GM19351 (cell line): ENCODE data around the gene DDX1.
"Not testable (repeated sequence)": the region's sequence is repeated elsewhere in the genome, so short reads cannot be mapped to it uniquely, and the experiment has no call there.

Source experiments
- ATAC-seq: cut with Tn5 transposase; IDR thresholded peaks from one replicate; pipeline ENCODE4 v1.9.1; 2021; ENCODE audit warnings: mild to moderate bottlenecking, moderate library complexity; ENCODE audit not compliant: unreplicated experiment

DDX1 gene

DNA sequence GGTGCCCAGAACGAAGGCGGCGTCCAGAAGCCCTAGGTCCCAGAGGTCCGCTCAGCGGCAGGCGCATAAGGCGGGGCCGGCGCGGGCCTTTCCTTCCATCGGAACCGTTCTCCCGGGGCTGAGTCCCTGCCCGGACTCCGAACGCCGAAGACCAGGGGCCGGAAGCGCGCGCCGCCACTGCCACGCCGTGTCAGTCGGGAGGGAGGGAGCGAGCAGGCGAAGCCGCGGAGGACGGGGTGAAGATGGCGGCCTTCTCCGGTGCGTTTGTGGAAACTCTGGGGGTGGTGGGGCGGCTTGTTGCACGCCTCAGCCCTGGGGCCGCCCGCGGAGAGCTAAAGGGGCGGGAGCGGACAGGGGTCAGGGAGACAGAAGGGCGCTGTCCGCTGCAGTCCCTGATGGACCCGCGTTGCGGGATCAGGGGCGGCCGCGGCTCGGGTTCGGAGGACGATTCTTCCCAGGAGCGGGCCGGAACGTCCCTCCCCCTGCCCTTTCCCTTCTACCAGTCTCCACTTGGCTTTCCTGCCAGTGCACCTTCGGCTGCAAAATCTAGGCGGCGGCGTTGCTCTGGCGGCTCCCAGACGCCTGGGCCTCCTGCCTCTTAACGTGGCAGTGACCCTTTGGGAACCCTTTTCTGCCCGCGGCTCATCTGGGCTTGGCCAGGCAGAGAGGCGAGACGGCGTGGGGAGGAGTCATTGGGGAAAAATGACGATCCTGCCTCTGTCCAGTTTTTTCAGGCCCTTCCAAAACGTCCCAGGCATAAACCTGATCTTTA, at the start of gene DDX1:
DDX1 (plus strand) TSS at position 177 of the 772 bp plus-strand sequence; CDS start at position 243, 66 bp downstream.
- ATAC-seq = peak; percentile 89

DNA sequence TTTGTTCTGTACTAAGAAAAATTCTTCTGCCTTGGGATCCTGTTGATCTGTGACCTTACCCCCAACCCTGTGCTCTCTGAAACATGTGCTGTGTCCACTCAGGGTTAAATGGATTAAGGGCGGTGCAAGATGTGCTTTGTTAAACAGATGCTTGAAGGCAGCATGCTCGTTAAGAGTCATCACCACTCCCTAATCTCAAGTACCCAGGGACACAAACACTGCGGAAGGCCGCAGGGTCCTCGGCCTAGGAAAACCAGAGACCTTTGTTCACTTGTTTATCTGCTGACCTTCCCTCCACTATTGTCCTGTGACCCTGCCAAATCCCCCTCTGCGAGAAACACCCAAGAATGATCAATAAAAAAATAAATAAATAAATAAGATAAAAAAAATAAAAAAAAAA, 49.4 kb upstream of the DDX1 start:
- ATAC-seq = not testable (repeated sequence)

DNA sequence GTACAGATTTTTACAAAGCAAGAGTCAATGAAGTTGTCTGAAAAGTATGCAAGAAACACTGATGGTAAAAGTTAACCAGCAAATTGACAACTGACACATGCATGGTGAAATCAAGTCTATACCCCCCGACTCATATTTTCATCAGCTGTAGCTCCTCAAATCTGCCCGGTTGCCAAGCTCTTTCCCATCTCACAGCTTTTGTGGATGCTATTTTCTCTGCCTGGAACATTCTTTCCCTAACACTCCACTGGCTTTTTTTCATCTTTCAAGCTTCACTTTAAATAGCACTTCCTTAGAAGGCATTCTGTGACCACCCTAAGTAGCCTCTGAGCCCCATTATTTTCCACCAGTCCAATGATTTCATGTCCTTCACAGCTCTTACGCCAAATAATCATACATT, 48.6 kb upstream of the DDX1 start:
- no peak for ATAC-seq

DNA sequence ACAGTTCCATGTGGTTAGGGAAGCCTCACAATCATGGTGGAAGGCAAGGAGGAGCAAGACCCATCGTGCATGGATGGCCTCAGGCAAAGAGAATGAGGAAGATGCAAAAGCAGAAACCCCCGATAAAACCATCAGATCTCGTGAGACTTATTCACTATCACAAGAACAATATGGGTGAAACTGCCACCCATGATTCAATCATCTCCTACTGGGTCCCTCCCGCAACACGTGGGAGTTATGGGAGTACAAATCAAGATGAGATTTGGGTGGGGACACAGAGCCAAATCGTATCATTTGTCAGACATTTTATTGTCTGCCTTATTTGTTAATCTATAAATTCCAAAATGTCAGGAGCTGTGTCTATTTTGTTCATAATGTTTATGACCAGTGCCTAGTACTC, 48.1 kb upstream of the DDX1 start:
- no peak for ATAC-seq

DNA sequence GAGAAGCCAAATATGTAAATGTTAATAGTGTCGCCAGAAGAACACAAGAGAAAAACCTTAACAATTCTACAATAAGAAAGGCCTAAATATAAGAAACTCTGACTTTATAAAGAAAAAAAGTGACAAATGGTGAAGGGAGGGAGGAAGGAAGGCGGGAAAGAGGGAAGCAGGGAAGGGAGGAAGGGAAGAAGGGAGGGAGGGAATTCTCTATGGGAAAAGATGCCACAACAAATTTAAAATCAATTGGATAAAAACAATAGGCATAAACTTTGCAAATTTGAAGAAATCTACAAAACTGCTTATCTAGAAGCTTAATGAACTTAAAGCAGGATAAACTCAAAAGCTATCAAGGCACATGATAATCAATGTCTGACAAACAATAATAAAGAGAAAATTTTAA, 47.4 kb upstream of the DDX1 start:
- ATAC-seq = no peak

DNA sequence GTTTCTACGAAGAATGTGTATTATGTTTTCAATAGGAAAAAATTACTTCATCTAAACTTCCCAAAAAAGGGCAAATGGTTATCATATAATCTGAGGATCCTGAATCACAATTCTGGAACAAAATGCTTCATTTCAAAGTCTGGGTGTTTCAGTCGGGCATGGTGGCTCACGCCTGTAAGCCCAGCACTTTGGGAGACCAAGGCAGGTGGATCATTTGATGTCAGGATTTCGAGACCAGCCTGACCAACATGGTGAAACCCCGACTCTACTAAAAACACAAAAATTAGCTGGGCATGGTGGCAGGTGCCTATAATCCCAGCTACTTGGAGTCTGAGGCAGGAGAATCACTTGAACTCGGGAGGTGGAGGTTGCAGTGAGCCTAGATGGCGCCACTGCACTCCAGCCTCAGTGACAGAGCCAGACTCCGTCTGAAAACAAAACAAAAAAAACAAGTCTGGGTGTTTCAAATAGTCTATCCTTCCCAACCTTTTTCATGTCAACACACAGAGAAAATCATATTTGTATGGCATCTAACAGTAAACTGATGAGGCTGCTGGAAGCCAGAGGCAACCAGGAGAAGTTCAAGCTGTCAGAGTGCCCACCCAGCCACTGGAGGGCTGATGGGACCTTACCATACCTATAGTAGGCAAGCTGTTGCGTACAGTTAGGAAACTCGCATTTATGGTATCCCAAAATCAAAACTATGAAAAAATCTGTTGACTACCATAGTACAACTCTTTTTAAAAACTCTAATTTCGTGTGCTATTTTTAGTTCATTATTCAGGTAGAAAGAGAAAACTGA, 45.2 kb upstream of the DDX1 start:
- ATAC-seq = no peak

DNA sequence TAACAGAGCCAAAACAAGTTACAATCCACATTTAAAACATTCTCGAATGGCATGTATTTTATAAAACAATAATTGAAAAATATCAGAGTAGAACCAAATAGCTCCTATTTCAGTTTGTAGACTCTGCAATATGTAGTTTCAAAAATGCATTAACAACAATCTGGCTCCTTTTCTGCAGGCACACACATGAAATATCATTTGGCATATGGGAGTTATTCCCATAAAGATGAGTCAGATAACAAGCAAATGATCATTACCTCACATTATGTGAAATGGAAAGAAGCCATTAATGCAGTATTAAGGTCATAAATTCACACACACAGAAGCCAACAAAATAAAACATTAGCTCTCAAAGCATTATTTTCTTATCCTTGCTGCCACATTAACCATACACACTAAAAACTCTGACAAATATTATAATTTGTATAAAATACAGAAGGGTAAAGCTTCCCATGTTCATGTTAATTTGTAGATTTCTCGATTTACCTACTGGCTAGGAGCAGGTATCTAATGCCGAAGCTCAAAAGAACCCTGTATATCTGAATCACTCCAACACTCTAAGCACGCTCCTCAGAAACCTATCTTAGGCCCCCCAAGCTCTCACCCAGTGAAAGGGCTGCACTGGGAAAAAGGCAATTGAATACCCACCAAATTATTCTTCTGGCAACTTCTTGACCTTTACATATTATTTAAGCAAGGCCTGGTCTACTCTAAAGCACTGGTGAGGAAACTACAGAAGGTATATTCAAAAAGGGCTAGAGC, 44.4 kb upstream of the DDX1 start:
- ATAC-seq = no peak

DNA sequence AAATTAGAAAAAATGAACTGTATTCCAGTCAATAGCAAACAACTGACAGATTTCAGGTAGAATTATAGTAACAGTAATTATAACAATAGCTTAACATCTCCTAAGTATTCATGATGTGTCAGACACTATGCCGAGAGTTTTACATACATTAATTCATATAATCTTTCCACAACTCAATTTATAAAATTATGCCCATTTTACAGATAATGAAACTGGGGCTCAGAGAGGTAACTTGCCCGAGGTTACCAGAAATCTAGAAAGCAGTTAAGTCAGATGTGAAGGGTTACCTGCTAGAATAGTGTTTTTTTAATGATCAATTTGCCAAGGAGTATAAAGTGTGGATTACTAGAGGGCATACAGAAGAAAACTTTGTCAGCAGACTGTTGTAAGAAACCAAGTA, 42.7 kb upstream of the DDX1 start:
- ATAC-seq = no peak

DNA sequence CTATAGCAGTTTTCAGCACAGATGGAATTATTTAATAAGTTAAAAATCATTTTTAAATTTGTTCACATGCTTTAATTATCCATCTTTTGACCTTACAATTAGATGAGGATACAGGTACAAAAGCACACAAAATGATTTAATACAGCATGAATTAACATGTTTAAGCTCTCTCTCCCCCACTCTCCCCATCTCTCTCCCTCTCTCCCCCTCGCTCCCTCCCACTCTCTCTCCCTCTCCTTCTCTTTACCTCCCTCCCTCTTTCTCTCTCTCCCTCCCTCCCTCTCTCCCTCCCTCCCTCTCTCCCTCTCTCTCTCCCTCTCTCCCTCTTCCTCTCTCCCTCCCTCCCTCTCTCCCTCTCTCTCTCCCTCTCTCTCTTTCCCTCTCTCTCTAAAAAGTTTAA, 38.1 kb upstream of the DDX1 start:
- no peak for ATAC-seq

DNA sequence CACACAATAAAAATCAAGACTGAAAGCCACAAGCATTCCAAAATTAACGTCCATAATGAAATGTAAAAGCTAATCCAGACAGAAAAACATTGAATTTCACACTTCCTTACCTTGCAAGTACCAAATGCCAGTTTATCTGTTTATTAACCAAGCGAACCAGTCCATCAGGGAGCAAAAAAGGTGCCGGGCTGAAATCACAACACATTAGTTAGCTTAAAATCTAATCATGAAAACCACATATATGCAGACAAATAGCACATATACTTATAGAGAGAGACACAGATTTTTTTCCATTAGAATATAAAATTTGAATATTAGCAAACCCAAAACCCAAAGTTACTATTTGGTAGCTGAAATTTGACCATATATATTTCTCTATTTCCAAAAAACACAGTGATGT, 37.7 kb upstream of the DDX1 start:
- ATAC-seq = no peak

DNA sequence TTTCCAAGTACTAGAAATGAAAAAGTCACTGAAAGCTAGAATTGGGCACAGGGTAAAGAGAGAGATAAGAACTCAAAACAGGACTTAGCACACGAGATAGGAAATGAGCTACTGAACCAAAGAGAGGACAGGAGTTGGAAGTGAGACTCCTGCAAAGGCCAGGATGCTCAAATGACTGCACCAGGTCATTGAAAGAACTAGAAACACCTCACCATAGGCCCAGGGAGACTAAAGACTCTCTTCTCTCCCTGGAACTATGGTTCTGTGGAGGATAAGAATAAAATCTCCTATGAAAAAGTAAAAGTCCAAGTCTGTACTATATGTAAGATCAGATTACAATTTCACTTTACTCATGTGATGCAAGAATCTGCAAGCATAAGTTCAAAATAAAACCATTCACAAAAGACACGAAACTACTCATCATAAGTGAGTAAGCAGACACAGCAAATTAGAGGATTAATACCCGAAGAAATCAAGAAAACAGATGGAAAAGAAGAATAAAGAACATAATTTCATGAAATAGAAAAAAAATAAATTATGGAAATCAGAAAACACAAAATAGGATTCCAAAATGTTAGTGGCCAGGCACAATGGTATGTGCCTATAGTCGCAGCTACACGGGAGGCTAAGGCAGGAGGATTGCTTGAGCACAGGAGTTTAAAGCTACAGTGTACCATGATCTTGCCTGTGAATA, 37.0 kb upstream of the DDX1 start:
- ATAC-seq = no peak

DNA sequence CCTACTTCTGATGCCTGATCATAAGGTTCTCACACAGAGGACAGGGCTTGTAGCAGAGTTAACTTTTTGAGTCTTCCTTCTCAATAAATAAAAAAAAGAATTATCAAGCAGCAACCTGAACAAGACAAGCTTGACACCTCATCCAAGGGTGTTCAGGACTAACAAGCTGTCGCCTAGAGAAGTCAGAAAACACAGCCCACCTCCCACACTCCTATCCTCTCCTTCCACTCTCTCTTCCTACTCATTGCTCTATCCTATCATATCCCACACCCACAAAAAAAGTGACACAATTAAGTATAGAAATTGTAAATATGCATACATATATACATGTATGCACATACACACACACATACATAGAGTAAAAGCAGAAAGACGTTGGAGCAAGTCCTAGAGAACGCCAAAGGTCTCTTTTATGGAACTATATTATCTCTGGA, 35.9 kb upstream of the DDX1 start:
- no peak for ATAC-seq

DNA sequence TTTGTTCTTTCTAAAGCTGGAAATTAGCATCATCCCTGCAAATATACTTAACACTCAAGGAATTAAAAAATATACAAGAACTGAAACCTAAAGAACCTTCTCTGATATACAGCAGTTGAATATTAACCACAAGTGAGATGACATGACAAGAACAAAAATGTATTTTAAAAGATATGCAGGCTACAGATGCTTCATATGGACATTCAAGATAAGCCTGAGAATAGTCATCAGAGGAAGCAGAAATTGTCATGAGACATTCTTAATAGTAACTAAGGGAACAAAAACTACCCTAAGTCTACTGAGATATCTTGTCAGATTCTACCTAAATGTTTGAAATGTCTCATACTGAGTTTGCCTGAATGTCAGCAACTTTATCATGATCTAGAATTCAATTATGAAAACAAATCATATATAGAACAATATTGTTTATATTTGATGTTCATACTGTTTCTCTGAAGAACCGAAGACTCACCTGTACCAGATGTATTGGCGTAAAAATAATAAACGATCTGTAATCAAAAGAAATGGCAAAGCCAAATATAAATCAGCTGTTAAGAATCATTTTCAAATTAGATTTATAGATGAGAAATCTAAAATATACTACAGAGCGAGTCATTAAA, 35.2 kb upstream of the DDX1 start:
- no peak for ATAC-seq

DNA sequence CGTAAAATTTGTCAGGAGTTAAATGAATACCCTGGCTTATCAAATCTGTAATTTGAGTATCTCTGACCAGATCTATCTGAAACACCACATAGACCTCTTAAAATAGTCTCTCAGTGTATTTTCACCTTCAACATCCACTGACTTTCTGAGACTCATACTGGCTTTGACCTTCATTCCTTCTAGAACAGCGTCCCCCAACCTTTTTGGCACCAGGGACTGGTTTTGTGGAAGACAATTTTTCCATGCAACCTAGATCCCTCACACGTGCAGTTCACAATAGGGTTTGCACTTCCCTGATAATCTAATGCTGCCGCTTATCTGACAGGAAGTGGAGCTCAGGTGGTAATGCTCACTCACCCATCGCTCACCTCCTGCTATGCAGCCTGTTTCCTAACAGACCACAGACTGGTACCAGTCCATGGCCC, 33.8 kb upstream of the DDX1 start:
- no peak for ATAC-seq

DNA sequence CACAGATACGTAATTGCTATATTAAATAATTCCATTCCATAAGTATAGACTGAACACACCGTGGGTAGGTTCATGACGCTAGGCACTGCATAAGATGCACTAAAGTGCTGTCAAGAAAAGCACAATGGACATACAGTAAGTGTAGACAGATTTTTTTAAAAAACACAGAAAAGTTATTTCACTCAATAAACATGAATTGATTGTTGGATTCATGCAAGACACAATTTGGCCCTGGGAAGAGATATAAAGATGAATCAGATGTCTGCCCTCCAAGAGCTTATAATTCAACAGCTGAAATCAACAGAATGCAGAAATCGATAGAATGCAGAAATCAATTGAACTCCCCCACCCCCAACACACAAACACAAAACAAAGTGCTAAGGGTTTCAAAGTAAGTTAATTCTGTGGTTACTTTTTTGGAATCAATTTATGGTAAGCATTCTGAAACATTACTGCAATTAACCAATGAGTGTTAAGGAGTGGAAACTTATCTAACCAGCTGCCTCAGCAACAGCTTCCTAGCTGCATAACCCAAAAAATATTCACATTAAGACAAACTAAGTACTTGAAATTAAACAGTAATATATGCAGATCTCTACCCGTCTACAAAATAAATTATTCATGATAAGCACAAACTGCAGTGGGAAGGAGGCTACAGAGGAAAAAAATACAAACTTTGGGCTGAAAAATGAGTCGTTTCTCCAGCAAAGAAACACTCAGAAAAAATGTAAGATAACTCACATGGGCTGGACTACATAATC, 32.1 kb upstream of the DDX1 start:
- no peak for ATAC-seq

DNA sequence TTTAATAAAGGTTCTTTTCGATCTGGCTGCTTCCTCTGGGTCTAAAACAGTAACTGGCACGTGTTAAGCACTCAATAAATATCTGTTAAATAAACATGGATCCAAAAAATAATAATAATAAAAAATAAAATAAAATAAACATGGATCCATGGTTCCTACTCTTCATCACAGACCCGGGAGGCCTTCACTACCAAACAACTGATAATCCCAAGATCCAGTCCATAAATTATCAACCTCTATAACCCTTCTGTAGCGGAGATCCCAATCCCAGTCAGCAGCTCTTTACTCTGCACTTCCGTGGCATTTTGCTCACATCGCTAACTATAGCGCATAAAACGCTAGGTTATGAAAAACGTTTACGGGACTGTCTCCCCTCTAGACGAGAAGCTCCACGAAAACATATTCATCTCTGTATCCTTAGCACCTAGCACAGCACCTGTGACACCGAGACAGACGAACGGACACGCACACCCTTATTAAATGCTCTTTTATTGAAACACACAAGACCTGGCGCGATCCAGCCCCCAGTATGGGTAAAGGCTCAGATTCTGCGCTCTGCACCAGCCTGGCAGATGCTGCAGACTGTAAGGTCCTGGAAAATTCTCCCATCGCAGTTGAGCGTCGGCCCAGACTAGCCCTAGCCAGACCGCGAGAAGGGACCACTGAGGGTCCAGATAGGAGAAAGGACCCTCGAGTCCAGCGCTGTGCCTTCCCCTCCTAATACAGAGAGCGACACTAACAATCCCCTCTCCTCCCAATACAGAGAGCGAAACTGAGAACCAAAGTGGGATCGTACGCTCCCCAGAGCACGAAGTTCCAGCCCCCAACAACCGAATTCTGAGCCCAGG, 31.3 kb upstream of the DDX1 start:
- peak; percentile 46 for ATAC-seq

DNA sequence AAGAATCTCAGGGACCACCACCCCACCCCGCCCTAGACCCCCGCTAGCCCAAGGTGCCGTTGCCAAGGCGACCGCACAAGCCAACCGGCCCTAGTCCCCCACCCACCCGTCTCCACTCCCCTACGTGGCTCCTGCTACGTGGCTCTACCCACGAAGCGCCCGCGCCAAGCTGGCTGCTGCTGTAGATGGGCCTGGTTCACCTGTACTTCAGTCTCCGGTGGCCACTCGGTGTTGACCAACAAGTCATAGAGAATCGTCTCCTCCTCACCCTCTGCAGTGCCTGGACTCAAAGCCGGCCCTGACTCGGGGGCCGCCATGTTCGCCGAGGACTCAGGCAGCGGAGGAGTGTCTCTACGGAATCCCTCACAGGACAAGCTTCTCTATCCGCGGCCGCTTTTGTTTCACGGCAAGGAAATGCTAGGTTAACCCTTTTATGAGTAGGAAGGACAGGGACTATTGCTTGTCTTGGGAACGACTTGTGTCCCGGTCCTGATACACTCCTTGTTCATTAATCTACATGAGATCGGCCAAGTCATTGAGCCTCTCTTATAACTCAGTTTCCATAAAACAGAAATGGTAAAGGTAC, 30.6 kb upstream of the DDX1 start, which contains the start of gene NBAS:
NBAS (minus strand) TSS at position 347 of the 586 bp plus-strand sequence; CDS start at position 317, 30 bp downstream.
- ATAC-seq = peak; percentile 86
